ENCODE results near the gene PRSS33. TPM values are rescaled to one million over a fixed set of nuclear protein-coding genes. Genes with fewer than 3 reads are reported as not detected.

The PRSS33 gene
- total and polyA plus RNA-seq, 9 of the 15 experiments (the other 6 are each of a cell fraction or from before 2014, with no cell fraction given): not detected

- TF ChIP-seq BACH1 (tag; IDR thresholded peaks at IDR 0.05) (no peak), PHF21A (IDR thresholded peaks at IDR 0.05; ENCODE audit: borderline replicate concordance, low read depth) (no peak), GABPB1 (CRISPR knock-in tag; IDR thresholded peaks at IDR 0.05) (no peak), PML (IDR thresholded peaks at IDR 0.05; ENCODE audit: low read length) (no peak), SIN3B (IDR thresholded peaks at IDR 0.05; ENCODE audit: low read depth) (no peak), HNRNPUL1 (IDR thresholded peaks at IDR 0.05; ENCODE audit: low read length) (no peak), USF2 (CRISPR knock-in tag; IDR thresholded peaks at IDR 0.05) (peak; percentile 53), ZNF699 (CRISPR knock-in tag; IDR thresholded peaks at IDR 0.05; ENCODE audit: insufficient replicate concordance) (no peak), SUPT5H (IDR thresholded peaks at IDR 0.05) (0 out of 2 replicates have a peak, but pooled peaks have one; percentile 45), ZNF133 (CRISPR knock-in tag; IDR thresholded peaks at IDR 0.05) (no peak), DLX4 (CRISPR knock-in tag; IDR thresholded peaks at IDR 0.05) (no peak), CHD2 (IDR thresholded peaks at IDR 0.05; ENCODE audit: low read depth, low read length) (0 out of 2 replicates have a peak, but pooled peaks have one; percentile 39), TEAD2 (tag; IDR thresholded peaks at IDR 0.05) (no peak), CC2D1A (IDR thresholded peaks at IDR 0.05) (0 out of 2 replicates have a peak, but pooled peaks have one; percentile 16), ZFP30 (CRISPR knock-in tag; IDR thresholded peaks at IDR 0.05; ENCODE audit: borderline replicate concordance) (no peak)
These were observed 30.2 kb upstream of the PRSS33 start (continued) for GRCh38 chr16:2817340-2818271.

All from K562 (cell line).